GM12878 (cell line): ENCODE results near the gene SCAP. TPM values are rescaled to one million over a fixed set of nuclear protein-coding genes. Genes with fewer than 3 reads are reported as not detected.

Experiments used
- ATAC-seq: fragments of 200-7000 bp; cut with Tn5 transposase; 3 replicates; pipeline ENCODE4 v1.9.1; 2020; ENCODE audit warnings: mild to moderate bottlenecking, moderate library complexity
- BruUV-seq: library from RNA; stranded (reverse); fragments of 400-500 nt; replicated peaks from 2 replicates; lab custom pipeline; 2021; lab: Mats Ljungman, UMichigan
- CTCF ChIA-PET: fragments of 300-600 bp; sonication (Branson Sonifier 250); formaldehyde crosslinking; extraction: SDS; loops from one replicate; lab custom pipeline; 2021; ENCODE audit warnings: inconsistent platforms; lab: Yijun Ruan, JAX
- POLR2A ChIA-PET: fragments of 350-600 bp; formaldehyde crosslinking; extraction: SDS; loops from one replicate; lab custom pipeline; 2021; ENCODE audit warnings: inconsistent platforms; lab: Charles Lee
- RAD21 ChIA-PET: fragments of 300-600 bp; sonication (Branson Sonifier 250); formaldehyde crosslinking; loops from one replicate; lab custom pipeline; 2023; ENCODE audit warnings: antibody characterized with exemption; ENCODE audit not compliant: unreplicated experiment; lab: Charles Lee
- SMC1A ChIA-PET: fragments of 300-600 bp; sonication (Branson Sonifier 250); formaldehyde crosslinking; loops from one replicate; lab custom pipeline; 2023; ENCODE audit not compliant: unreplicated experiment, uncharacterized antibody; lab: Charles Lee
- DNase-seq: peaks from one replicate; pipeline ENCODE4 v3.0.0-alpha.2; 2011; ENCODE audit warnings: low read depth, low spot score
- FAIRE-seq: peaks from 3 replicates; lab custom pipeline; 2011; peaks lifted over from hg19 to GRCh38; lab: Jason Lieb, UNC
- H2AFZ ChIP-seq: 2 replicates; pipeline ENCODE4 v1.6.0; 2011; ENCODE audit warnings: low read depth, low read length, control low read depth; ENCODE audit not compliant: control insufficient read depth
- H3K27ac ChIP-seq: 2 replicates; pipeline ENCODE4 v1.5.1; 2011; ENCODE audit warnings: control low read depth; ENCODE audit not compliant: control insufficient read depth, insufficient read depth
- H3K27me3 ChIP-seq, 2 experiments: replicated peaks in 1 of 2; 2 replicates each; pipeline versions ENCODE4 v1.6.0 to v1.6.1; 2011; ENCODE audit warnings: low read length in 1 of 2; ENCODE audit not compliant: control insufficient read depth in 2 of 2, insufficient read depth in 2 of 2
- H3K36me3 ChIP-seq, 2 experiments: 2 replicates each; pipeline ENCODE4 v1.5.1; 2011; ENCODE audit warnings: low read length in 1 of 2; ENCODE audit not compliant: control insufficient read depth in 2 of 2, insufficient read depth in 2 of 2
- H3K4me1 ChIP-seq: 2 replicates; pipeline ENCODE4 v1.6.1; 2011; ENCODE audit warnings: mild to moderate bottlenecking, low read length, moderate library complexity, mixed read lengths; ENCODE audit not compliant: control insufficient read depth, insufficient read depth
- H3K4me2 ChIP-seq: 2 replicates; pipeline ENCODE4 v1.6.0; 2011; ENCODE audit warnings: control low read depth; ENCODE audit not compliant: control insufficient read depth, insufficient read depth
- H3K4me3 ChIP-seq: fragments of 200-600 bp; sonication (generic); 2 replicates; pipeline ENCODE4 v1.5.1; 2016
- H3K79me2 ChIP-seq: 2 replicates; pipeline ENCODE4 v1.6.0; 2011; ENCODE audit warnings: low read length; ENCODE audit not compliant: control insufficient read depth, insufficient read depth
- H3K9ac ChIP-seq: 2 replicates; pipeline ENCODE4 v1.8.0; 2011; ENCODE audit warnings: low read length, control low read depth, mixed read lengths; ENCODE audit not compliant: control insufficient read depth, insufficient read depth
- H3K9me3 ChIP-seq: replicated peaks from 3 replicates; pipeline ENCODE4 v1.5.1; 2011; ENCODE audit warnings: mild to moderate bottlenecking, low read length; ENCODE audit not compliant: control insufficient read depth, insufficient read depth
- H4K20me1 ChIP-seq: 2 replicates; pipeline ENCODE4 v1.6.0; 2011; ENCODE audit not compliant: control insufficient read depth, insufficient read depth
- BACH1 ChIP-seq: fragments of 450-650 bp; IDR thresholded peaks from 2 replicates; pipeline ENCODE4 v1.6.1; 2017; ENCODE audit warnings: mild to moderate bottlenecking, borderline replicate concordance
- BCL3 ChIP-seq: IDR thresholded peaks from 2 replicates; pipeline ENCODE4 v1.6.1; 2011; ENCODE audit warnings: borderline replicate concordance, low read depth, mild to moderate bottlenecking, moderate library complexity, low read length; ENCODE audit not compliant: insufficient read depth, poor library complexity, severe bottlenecking
- BHLHE40 ChIP-seq, 2 experiments: fragments of 450-650 bp in 1 of 2; IDR thresholded peaks; 2 replicates each; pipeline ENCODE4 v1.6.1; 2011 to 2017; ENCODE audit warnings: low read depth in 2 of 2, borderline replicate concordance in 1 of 2, improper control_type of control experiment in 1 of 2, low read length in 1 of 2, mild to moderate bottlenecking in 1 of 2
- CREM ChIP-seq: IDR thresholded peaks from 2 replicates; pipeline ENCODE4 v1.6.1; 2014; ENCODE audit warnings: antibody characterized with exemption, low read depth
- ESRRA ChIP-seq: IDR thresholded peaks from 2 replicates; pipeline ENCODE4 v1.6.1; 2012; ENCODE audit warnings: mild to moderate bottlenecking, low read length, improper control_type of control experiment
- EZH2 ChIP-seq: IDR thresholded peaks from 2 replicates; pipeline ENCODE4 v1.6.1; 2012; ENCODE audit warnings: low read depth, mild to moderate bottlenecking, control low read depth, inconsistent platforms, low read length, borderline replicate concordance; ENCODE audit not compliant: control insufficient read depth
- IRF5 ChIP-seq: fragments of 450-650 bp; IDR thresholded peaks from 2 replicates; pipeline ENCODE4 v1.6.1; 2017; ENCODE audit warnings: borderline replicate concordance
- KLF5 ChIP-seq: fragments of 450-650 bp; IDR thresholded peaks from 2 replicates; pipeline ENCODE4 v1.6.1; 2014; ENCODE audit warnings: mild to moderate bottlenecking; ENCODE audit not compliant: partially characterized antibody
- NFYA ChIP-seq: IDR thresholded peaks from 2 replicates; pipeline ENCODE4 v1.6.1; 2011; ENCODE audit warnings: low read depth, mild to moderate bottlenecking, low read length, improper control_type of control experiment, borderline replicate concordance
- RAD51 ChIP-seq: fragments of 450-650 bp; IDR thresholded peaks from 2 replicates; pipeline ENCODE4 v1.6.1; 2016; ENCODE audit warnings: moderate library complexity, mild to moderate bottlenecking, inconsistent platforms
- RUNX3 ChIP-seq: IDR thresholded peaks from 2 replicates; pipeline ENCODE4 v1.6.1; 2012; ENCODE audit warnings: low read length, inconsistent platforms
- SPI1 ChIP-seq: IDR thresholded peaks from 2 replicates; pipeline ENCODE4 v1.6.1; 2011; ENCODE audit warnings: low read depth, mild to moderate bottlenecking, low read length, moderate library complexity, borderline replicate concordance; ENCODE audit not compliant: insufficient read depth
- TAF1 ChIP-seq: IDR thresholded peaks from 2 replicates; pipeline ENCODE4 v1.6.1; 2011; ENCODE audit warnings: mild to moderate bottlenecking, low read depth, low read length, borderline replicate concordance
- YY1 ChIP-seq: IDR thresholded peaks from 2 replicates; pipeline ENCODE4 v1.6.1; 2011; ENCODE audit warnings: low read depth, mild to moderate bottlenecking, low read length
- ZNF217 ChIP-seq: fragments of 450-650 bp; IDR thresholded peaks from 2 replicates; pipeline ENCODE4 v1.6.1; 2017; ENCODE audit warnings: antibody characterized with exemption, mild to moderate bottlenecking
- ZNF384 ChIP-seq: IDR thresholded peaks from 2 replicates; pipeline ENCODE4 v1.6.1; 2012; ENCODE audit warnings: low read depth, mild to moderate bottlenecking, low read length, improper control_type of control experiment, borderline replicate concordance
- in situ Hi-C: fragments of 300-500 bp; cut with MboI; formaldehyde crosslinking; loops from 9 replicates; pipeline ENCODE4 v1.14.3; 2018; ENCODE audit warnings: mixed read lengths
- intact Hi-C: fragments of 100-400 bp; cut with micrococcal nuclease; formaldehyde crosslinking; loops from one replicate; pipeline ENCODE4 v1.14.2; 2022; ENCODE audit not compliant: unreplicated experiment
- polyA plus RNA-seq, 11 experiments: library from polyadenylated mRNA; depleted of rRNA in 4 of 11; unstranded in 6 of 11; stranded (reverse) in 5 of 11; fragments of >200 nt; fragmentation: Nextera tagmentation in 4 of 11; fragmentation: Illumina TruSeq in 1 of 11; extraction: Ambion mirVana in 4 of 11; extraction: Trizol in 1 of 11; gene quantifications; 1 replicate in 1 of 11; 2 replicates in 10 of 11; pipeline versions ENCODE4 v1.2.1 to v1.2.3, GENCODE V29; 2011 to 2016; ENCODE audit warnings: inconsistent platforms in 2 of 11, missing spikeins in 2 of 11, low read depth in 1 of 11
- total RNA-seq, 4 experiments: library from RNA; depleted of rRNA in 3 of 4; stranded (reverse); fragments of >200 nt in 3 of 4; fragmentation: Illumina TruSeq in 1 of 4; extraction: Trizol in 1 of 4; gene quantifications; 2 replicates each; pipeline versions ENCODE4 v1.2.1 to v1.2.3, GENCODE V29; 2013 to 2021
- TF ChIP-seq, protein P1 (sequence below): fragments of 450-650 bp; IDR thresholded peaks from 2 replicates; pipeline ENCODE4 v1.6.1; 2016; ENCODE audit warnings: mild to moderate bottlenecking

Gene SCAP
- total and polyA plus RNA-seq, 10 of the 15 experiments (the other 5 are each of a cell fraction or from before 2014, with no cell fraction given), result 1.5 to 64.1 (median 27.9) TPM

DNA sequence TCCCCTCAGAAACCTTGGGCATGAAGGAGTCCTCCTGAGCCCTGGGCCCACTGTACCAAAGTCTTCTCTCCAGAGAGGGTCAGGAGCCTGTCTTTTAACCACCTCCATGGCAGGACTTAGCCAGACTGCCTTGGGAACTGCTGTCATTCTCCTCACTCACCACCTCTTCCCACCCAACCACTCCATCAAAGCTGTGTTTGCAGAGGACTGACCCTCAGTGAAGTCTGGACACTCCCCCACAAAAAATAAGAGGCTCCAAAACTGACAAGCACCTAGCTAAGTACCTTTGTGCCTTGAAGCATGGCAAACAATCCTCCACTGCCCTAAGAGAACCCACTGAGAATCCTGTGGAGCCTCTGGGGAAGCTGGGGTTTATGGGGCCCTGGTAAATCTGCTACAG, 2.3 kb upstream of the SCAP start:
- ChIA-PET POLR2A (interaction anchor here (0.6 to 3.1 kb wide), 2 partner anchors 14 to 57 kb away, joined by 3 to 12 read pairs; no protein-coding TSS in a partner anchor), RAD21 (interaction anchor here (1.5 kb wide), 1 partner anchor 57 kb away, joined by 10 read pairs; no protein-coding TSS in a partner anchor), CTCF (interaction anchor here (0.6 to 7.3 kb wide), 4 partner anchors 15 to 958 kb away, joined by 3 to 118 read pairs (median 4); no protein-coding TSS in a partner anchor), SMC1A (no interaction called here)
- peaks cover 26% of the 10 kb centered on the region for H3K79me2 ChIP-seq
- intact Hi-C loops, result loop anchor here (5.0 kb wide), 1 partner anchor 34 kb away; the partner anchor contains the start of gene ELP6
- DNase-seq, result no peak
- in situ Hi-C loops, result loop anchor here (5.0 kb wide), 1 partner anchor 56 kb away; no protein-coding TSS in a partner anchor
- no TSS peak for BruUV-seq
- H3K4me2 ChIP-seq, result no peak overlapping the region
- FAIRE-seq, result no peak
- H3K27ac ChIP-seq, result no peak overlapping the region
- H3K4me1 ChIP-seq, result peaks cover 3% of the 10 kb centered on the region
- no peak overlapping the region for H3K4me3 ChIP-seq
- H4K20me1 ChIP-seq, result no peaks in the 10 kb centered on the region
- H2AFZ ChIP-seq, result no peak overlapping the region
- H3K9me3 ChIP-seq, result no peaks in the 10 kb centered on the region
- H3K36me3 ChIP-seq, result no peaks in the 10 kb centered on the region; a peak in 1 of 4 replicates
- no peak for ATAC-seq
- no peaks in the 10 kb centered on the region for H3K27me3 ChIP-seq
- TF ChIP-seq BCL3, result no peak
- no peak for TF ChIP-seq CREM
- TF ChIP-seq KLF5, result no peak
- no peak for TF ChIP-seq NFYA
- TF ChIP-seq ZNF217, result no peak
- TF ChIP-seq, protein P1, sequence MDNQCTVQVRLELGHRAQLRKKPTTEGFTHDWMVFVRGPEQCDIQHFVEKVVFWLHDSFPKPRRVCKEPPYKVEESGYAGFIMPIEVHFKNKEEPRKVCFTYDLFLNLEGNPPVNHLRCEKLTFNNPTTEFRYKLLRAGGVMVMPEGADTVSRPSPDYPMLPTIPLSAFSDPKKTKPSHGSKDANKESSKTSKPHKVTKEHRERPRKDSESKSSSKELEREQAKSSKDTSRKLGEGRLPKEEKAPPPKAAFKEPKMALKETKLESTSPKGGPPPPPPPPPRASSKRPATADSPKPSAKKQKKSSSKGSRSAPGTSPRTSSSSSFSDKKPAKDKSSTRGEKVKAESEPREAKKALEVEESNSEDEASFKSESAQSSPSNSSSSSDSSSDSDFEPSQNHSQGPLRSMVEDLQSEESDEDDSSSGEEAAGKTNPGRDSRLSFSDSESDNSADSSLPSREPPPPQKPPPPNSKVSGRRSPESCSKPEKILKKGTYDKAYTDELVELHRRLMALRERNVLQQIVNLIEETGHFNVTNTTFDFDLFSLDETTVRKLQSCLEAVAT, result no peak
- TF ChIP-seq SPI1, result no peak
- TF ChIP-seq BHLHE40 (IDR thresholded peaks at IDR 0.05; ENCODE audit: borderline replicate concordance in 1 of 2, low read depth in 2 of 2, low read length in 1 of 2), result no peak
- TF ChIP-seq YY1, result no peak
- TF ChIP-seq ESRRA, result no peak
- TF ChIP-seq RUNX3, result no peak
- no peak for TF ChIP-seq TAF1
- no peak for TF ChIP-seq BACH1
- no peak for TF ChIP-seq ZNF384
- TF ChIP-seq IRF5, result no peak
- TF ChIP-seq EZH2, result no peak
- no peak for TF ChIP-seq RAD51
- no peak overlapping the region for H3K9ac ChIP-seq
